Activated naive CD8-positive, alpha-beta T cell treated with anti-CD3 and anti-CD28 coated beads for 36 hours (primary cell): ENCODE results near the gene CTSV. TPM values are rescaled to one million over a fixed set of nuclear protein-coding genes. Genes with fewer than 3 reads are reported as not detected.
"Not testable (repeated sequence)": the region's sequence is repeated elsewhere in the genome, so short reads cannot be mapped to it uniquely, and the experiment has no call there.

ENCODE experiments used
- DNase-seq: peaks from one replicate; pipeline ENCODE4 v3.0.0; 2021
- H3K27ac Mint-ChIP-seq: one replicate; pipeline ENCODE4 v1.8.0; 2022; ENCODE audit warnings: mild to moderate bottlenecking, moderate library complexity, mixed read lengths
- H3K27me3 Mint-ChIP-seq: one replicate; pipeline ENCODE4 v1.8.0; 2022; ENCODE audit warnings: mild to moderate bottlenecking, mixed read lengths
- H3K36me3 Mint-ChIP-seq: one replicate; pipeline ENCODE4 v1.8.0; 2021; ENCODE audit warnings: mild to moderate bottlenecking, mixed read lengths
- H3K4me1 Mint-ChIP-seq: one replicate; pipeline ENCODE4 v1.8.0; 2021; ENCODE audit warnings: mixed read lengths
- H3K4me3 Mint-ChIP-seq: one replicate; pipeline ENCODE4 v1.8.0; 2022; ENCODE audit warnings: mild to moderate bottlenecking, moderate library complexity, mixed read lengths
- H3K9me3 Mint-ChIP-seq: one replicate; pipeline ENCODE4 v1.8.0; 2022; ENCODE audit warnings: mixed read lengths
- total RNA-seq, 2 experiments: library from RNA; stranded (reverse); gene quantifications; one replicate each; pipeline ENCODE4 v1.2.3, GENCODE V29; 2021

CTSV gene
- total RNA-seq, 2 experiments from 2014 or later: 0.20 to 0.31 TPM

GRCh38 chr9:96997009-96997701 lies 41.8 kb downstream of the CTSV start:
- H3K36me3 Mint-ChIP-seq, H3K4me3 Mint-ChIP-seq: not testable (repeated sequence)

DNA sequence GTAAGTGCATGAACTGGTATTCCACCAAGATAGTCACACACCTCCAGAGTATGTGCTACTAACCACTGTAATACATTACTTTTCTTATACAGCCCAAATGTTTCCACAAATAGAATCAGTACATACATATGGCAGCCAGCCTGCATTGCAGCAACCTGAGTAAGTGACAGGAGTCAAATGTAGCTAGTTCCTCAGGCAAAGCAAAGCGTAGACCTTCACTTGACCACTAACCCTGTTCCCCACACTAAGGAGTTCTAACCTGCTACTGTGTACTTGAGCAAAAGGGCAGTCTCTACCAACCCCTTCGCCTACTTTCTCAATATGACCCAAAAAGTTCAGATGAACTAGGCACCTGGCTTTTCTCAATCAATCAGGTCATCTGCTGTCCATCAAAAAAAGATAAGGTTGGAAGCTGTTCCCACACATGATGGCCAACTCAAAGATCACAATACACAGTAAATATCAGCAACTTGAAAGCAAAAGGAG lies 44.4 kb downstream of the CTSV start:
- peaks cover 26% of the 10 kb centered on the region for H3K4me1 Mint-ChIP-seq
- H3K36me3 Mint-ChIP-seq, H3K4me3 Mint-ChIP-seq, DNase-seq, H3K9me3 Mint-ChIP-seq, H3K27me3 Mint-ChIP-seq, H3K27ac Mint-ChIP-seq: not testable (repeated sequence)

More at GRCh38 chr9:96997009-96997701, 41.8 kb downstream of the CTSV start:
- not testable (repeated sequence) for H3K9me3 Mint-ChIP-seq, H3K27me3 Mint-ChIP-seq, H3K27ac Mint-ChIP-seq, DNase-seq
- peaks cover 35% of the 10 kb centered on the region for H3K4me1 Mint-ChIP-seq

DNA sequence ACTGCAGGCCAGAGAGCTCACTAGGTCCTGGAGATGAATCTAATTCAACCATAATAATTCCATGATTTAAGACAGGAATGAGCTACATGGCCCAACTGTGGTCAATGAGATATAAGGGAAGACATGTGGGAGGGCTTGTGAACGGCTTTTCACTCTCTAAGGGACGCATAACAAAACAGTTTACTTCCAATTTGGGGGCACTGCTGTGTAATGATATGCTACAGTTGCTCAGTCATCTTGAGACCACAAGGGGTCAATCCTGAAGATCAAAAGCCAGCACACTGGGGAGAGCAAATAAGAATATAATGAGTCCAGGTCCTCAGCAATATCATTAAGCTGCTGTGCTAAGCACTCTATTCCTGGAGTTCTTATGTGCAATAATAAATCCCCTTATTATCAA lies 46.6 kb downstream of the CTSV start:
- H3K27me3 Mint-ChIP-seq, H3K4me3 Mint-ChIP-seq, H3K27ac Mint-ChIP-seq: not testable (repeated sequence)

GRCh38 chr9:96989747-96990318 lies 49.1 kb downstream of the CTSV start:
- peak overlapping the region; percentile 1 for H3K27ac Mint-ChIP-seq
- H3K4me3 Mint-ChIP-seq, DNase-seq, H3K9me3 Mint-ChIP-seq, H3K27me3 Mint-ChIP-seq: not testable (repeated sequence)
- peaks cover 11% of the 10 kb centered on the region for H3K36me3 Mint-ChIP-seq
- H3K4me1 Mint-ChIP-seq: peaks cover 29% of the 10 kb centered on the region

More for the DNA sequence above, 46.6 kb downstream of the CTSV start:
- H3K4me1 Mint-ChIP-seq: peaks cover 27% of the 10 kb centered on the region
- not testable (repeated sequence) for DNase-seq, H3K9me3 Mint-ChIP-seq, H3K36me3 Mint-ChIP-seq

DNA sequence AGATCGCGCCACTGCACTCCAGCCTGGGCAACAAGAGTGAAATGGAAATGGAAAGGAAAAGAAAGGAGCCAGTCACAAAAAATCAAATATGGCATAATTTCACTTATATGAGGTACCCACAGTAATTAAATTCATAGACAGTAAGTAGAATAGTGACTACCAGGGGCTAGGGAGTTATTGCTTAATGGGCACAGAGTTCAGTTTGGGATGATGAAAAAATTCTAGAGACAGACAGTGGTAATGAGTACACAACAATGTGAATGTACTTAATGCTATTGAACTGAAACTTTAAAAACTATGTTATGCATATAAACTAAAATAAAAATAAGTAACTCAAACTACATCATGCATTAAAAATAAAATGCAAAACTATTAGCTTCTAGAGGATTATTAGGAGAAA lies 54.1 kb downstream of the CTSV start:
- Mint-ChIP-seq H3K4me1 (peaks cover 20% of the 10 kb centered on the region), H3K36me3 (peaks cover 26% of the 10 kb centered on the region)
- H3K27me3 Mint-ChIP-seq, H3K4me3 Mint-ChIP-seq, H3K27ac Mint-ChIP-seq, H3K9me3 Mint-ChIP-seq, DNase-seq: not testable (repeated sequence)

DNA sequence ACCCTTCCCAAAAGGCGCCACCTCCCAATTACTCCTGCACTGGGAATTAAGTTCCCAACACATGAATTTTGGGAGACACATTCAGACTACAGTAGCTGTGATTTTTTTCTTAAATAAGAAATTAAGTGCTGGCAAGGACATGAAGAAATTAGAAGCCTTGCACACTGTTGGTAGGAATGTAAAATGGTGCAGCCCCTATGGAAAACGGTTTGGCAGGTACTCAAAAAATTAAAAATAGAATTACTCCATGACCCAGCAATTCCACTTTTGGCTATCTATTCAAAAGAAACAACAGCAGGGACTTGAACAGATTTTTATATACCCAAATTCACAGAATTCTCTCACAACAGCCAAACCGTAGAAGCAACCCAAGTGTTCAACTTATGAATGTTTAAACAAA lies 54.8 kb downstream of the CTSV start:
- H3K9me3 Mint-ChIP-seq, H3K4me3 Mint-ChIP-seq, H3K27ac Mint-ChIP-seq, DNase-seq, H3K27me3 Mint-ChIP-seq: not testable (repeated sequence)
- peaks cover 26% of the 10 kb centered on the region for H3K36me3 Mint-ChIP-seq
- H3K4me1 Mint-ChIP-seq: peaks cover 18% of the 10 kb centered on the region

GRCh38 chr9:96983496-96984122 lies 55.3 kb downstream of the CTSV start:
- Mint-ChIP-seq H3K36me3 (peaks cover 26% of the 10 kb centered on the region), H3K4me1 (peaks cover 17% of the 10 kb centered on the region)
- not testable (repeated sequence) for H3K27ac Mint-ChIP-seq, H3K4me3 Mint-ChIP-seq, H3K27me3 Mint-ChIP-seq, H3K9me3 Mint-ChIP-seq, DNase-seq

Other genes with a start within 250 kb of the CTSV start
- gene ZNF782, start 184.6 kb downstream of the CTSV start, total RNA-seq: 1 to 10 TPM; 2.5 to 4.0 TPM
- not detected for gene NUTM2G, start 110.3 kb downstream of the CTSV start, total RNA-seq